ENCODE results near the gene TCF7L1. TPM values are rescaled to one million over a fixed set of nuclear protein-coding genes. Genes with fewer than 3 reads are reported as not detected.

Gene TCF7L1
- polyA plus RNA-seq, 3 donors = 0.05 to 0.09 TPM; not detected in 1

DNA sequence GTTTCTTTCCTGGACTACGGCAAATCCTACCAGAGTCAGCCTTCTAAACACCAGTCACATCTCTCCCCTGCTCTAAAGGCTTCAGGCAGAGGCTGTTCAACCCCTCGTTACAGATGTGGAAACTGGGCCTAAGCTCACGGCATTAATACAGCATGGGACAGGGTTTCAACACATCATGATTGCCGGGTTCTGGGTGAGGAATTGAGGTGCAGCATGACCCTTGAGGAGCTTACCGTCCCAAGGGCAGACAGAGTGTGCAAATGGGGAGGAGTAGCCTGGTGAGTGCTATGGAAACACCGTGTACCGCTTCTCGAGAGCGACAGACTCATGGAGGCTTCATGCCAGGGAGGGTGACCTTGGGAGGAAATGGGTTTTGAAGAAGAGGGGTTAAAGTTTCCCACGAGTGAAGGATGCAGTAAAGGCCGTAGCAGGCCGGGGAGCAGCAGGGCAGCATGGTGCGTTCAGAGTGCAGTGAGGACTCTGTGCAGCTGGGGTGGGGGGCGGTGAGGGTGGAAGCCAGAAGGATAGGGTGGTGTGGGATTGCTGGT lies 143.5 kb downstream of the TCF7L1 start:
- no peak overlapping the region for H3K4me3 ChIP-seq (replicated peaks in 1 of 3; ENCODE audit: low read depth in 2 of 3, low read length in 3 of 3)
- H4K20me1 ChIP-seq (ENCODE audit: insufficient read depth, low read length) = no peaks in the 10 kb centered on the region
- peaks cover 3 to 5% (median 3%) of the 10 kb centered on the region in 3 donors for H3K27me3 Mint-ChIP-seq (ENCODE audit: low read depth in 3 of 3)
- H3K27ac ChIP-seq (ENCODE audit: low read depth in 1 of 2, low read length in 2 of 2) = no peak overlapping the region
- H3K9me3 ChIP-seq (replicated peaks in 1 of 2; ENCODE audit: control insufficient read depth in 1 of 2, insufficient read depth in 1 of 2, low read length in 2 of 2) = no peaks in the 10 kb centered on the region
- no peaks in the 10 kb centered on the region for H3K36me3 Mint-ChIP-seq
- H3K4me1 ChIP-seq (ENCODE audit: control insufficient read depth in 1 of 2, insufficient read depth in 2 of 2, low read length in 2 of 2) = no peaks in the 10 kb centered on the region
- no peak overlapping the region for H2AFZ ChIP-seq (ENCODE audit: insufficient read depth, low read depth, low read length, poor library complexity, severe bottlenecking)
- H3K79me2 ChIP-seq (ENCODE audit: insufficient read depth, low read length) = no peaks in the 10 kb centered on the region
- peak overlapping the region in 1 of 7 donors; percentile 55 for H3K27ac Mint-ChIP-seq
- 89% methylated on average over 12 of the region's 14 CpGs for WGBS (ENCODE audit: insufficient coverage)
- no peak overlapping the region for H3K4me3 Mint-ChIP-seq
- no peak overlapping the region for H3K9ac ChIP-seq (ENCODE audit: insufficient read depth, low read length, poor library complexity, severe bottlenecking)
- H3K9me3 Mint-ChIP-seq = no peaks in the 10 kb centered on the region
- no peak overlapping the region for H3K4me2 ChIP-seq (replicated peaks; ENCODE audit: extremely low read depth, low read length, poor library complexity, severe bottlenecking)
- intact Hi-C loops (cut with micrococcal nuclease) = no loop called here
- no peaks in the 10 kb centered on the region for H3K27me3 ChIP-seq (ENCODE audit: control insufficient read depth in 2 of 2, insufficient read depth in 2 of 2, low read length in 2 of 2)
- no peaks in the 10 kb centered on the region for H3K4me1 Mint-ChIP-seq
- no peak for TF ChIP-seq CTCF (IDR thresholded peaks at IDR 0.05)
- H3K36me3 ChIP-seq (replicated peaks in 1 of 2; ENCODE audit: control insufficient read depth in 1 of 2, insufficient read depth in 2 of 2, low read length in 2 of 2) = no peaks in the 10 kb centered on the region
- no peak for DNase-seq

DNA sequence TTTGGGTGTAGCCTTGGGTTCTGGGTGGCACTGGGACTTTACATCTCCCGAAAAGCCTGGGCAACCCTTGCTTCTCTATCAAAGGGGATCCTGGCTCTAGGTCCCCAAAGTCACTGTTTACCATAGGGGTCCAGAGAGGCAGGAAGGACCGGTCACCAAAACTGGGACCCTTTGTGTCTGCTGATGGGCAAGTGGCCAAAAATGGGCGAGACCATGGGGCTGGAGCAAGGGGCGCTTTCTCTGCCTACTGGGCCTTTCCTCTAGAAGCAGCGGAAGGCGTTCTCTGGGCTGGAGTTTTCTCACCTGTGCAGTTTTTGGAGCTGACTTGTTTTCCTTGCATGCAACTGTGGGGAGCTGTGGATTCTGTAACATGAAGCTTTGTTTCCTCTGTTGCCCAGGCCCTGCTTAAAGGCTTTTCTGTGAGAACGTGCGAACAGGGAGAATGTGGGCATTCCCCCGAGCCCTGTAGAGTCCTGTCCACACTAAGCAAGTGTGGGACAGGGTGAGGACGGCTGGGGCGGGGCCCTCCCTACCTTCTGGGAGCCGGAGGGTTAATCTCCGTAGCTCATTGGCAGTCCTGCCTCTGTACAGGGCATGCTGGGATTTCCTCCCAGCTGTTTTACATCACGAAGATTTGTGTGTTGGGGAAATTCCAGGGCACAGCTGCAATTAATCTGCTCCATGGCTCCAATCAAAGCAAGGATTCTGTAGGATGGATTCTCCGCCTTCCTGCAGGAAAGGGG lies 144.4 kb downstream of the TCF7L1 start:
- H3K27ac ChIP-seq (ENCODE audit: low read depth in 1 of 2, low read length in 2 of 2) = no peak overlapping the region
- Mint-ChIP-seq H3K9me3 (no peaks in the 10 kb centered on the region), H3K36me3 (no peaks in the 10 kb centered on the region), H3K4me3 (no peak overlapping the region), H3K27me3 (ENCODE audit: low read depth in 3 of 3) (peaks cover 3 to 4% (median 3%) of the 10 kb centered on the region in 3 donors), H3K4me1 (no peaks in the 10 kb centered on the region), H3K27ac (no peak overlapping the region)
- no peak for DNase-seq
- H3K36me3 ChIP-seq (replicated peaks in 1 of 2; ENCODE audit: control insufficient read depth in 1 of 2, insufficient read depth in 2 of 2, low read length in 2 of 2) = no peaks in the 10 kb centered on the region
- H2AFZ ChIP-seq (ENCODE audit: insufficient read depth, low read depth, low read length, poor library complexity, severe bottlenecking) = no peak overlapping the region
- H3K4me1 ChIP-seq (ENCODE audit: control insufficient read depth in 1 of 2, insufficient read depth in 2 of 2, low read length in 2 of 2) = no peaks in the 10 kb centered on the region
- intact Hi-C loops (cut with micrococcal nuclease) = no loop called here
- no peaks in the 10 kb centered on the region for H3K79me2 ChIP-seq (ENCODE audit: insufficient read depth, low read length)
- H3K27me3 ChIP-seq (ENCODE audit: control insufficient read depth in 2 of 2, insufficient read depth in 2 of 2, low read length in 2 of 2) = no peaks in the 10 kb centered on the region
- no peak overlapping the region for H3K9ac ChIP-seq (ENCODE audit: insufficient read depth, low read length, poor library complexity, severe bottlenecking)
- no peak overlapping the region for H3K4me2 ChIP-seq (replicated peaks; ENCODE audit: extremely low read depth, low read length, poor library complexity, severe bottlenecking)
- no peaks in the 10 kb centered on the region for H4K20me1 ChIP-seq (ENCODE audit: insufficient read depth, low read length)
- H3K9me3 ChIP-seq (replicated peaks in 1 of 2; ENCODE audit: control insufficient read depth in 1 of 2, insufficient read depth in 1 of 2, low read length in 2 of 2) = no peaks in the 10 kb centered on the region
- no peak for TF ChIP-seq CTCF (IDR thresholded peaks at IDR 0.05)
- no peak overlapping the region for H3K4me3 ChIP-seq (replicated peaks in 1 of 3; ENCODE audit: low read depth in 2 of 3, low read length in 3 of 3)
- 76% methylated on average over 11 of the region's 15 CpGs for whole genome bisulfite sequencing (ENCODE audit: insufficient coverage)

Measured in CD14-positive monocyte (primary cell).